ENCODE measurements around the gene NFIA. TPM values are rescaled to one million over a fixed set of nuclear protein-coding genes. Genes with fewer than 3 reads are reported as not detected.

Gene NFIA
- total and polyA plus RNA-seq, 9 of the 15 experiments (the other 6 are each of a cell fraction or from before 2014, with no cell fraction given), result 5.3 to 24.9 (median 9.8) TPM

- TF ChIP-seq KLF10 (CRISPR knock-in tag; IDR thresholded peaks at IDR 0.05), result no peak
- TF ChIP-seq RBM22 (IDR thresholded peaks at IDR 0.05; ENCODE audit: low read depth, low read length, poor library complexity, severe bottlenecking), result no peak
- no peak for TF ChIP-seq ZHX1 (conservative IDR thresholded peaks at IDR 0.05; ENCODE audit: low read length)
- TF ChIP-seq CBFA2T2 (conservative IDR thresholded peaks at IDR 0.05), result no peak
- TF ChIP-seq, protein P1, sequence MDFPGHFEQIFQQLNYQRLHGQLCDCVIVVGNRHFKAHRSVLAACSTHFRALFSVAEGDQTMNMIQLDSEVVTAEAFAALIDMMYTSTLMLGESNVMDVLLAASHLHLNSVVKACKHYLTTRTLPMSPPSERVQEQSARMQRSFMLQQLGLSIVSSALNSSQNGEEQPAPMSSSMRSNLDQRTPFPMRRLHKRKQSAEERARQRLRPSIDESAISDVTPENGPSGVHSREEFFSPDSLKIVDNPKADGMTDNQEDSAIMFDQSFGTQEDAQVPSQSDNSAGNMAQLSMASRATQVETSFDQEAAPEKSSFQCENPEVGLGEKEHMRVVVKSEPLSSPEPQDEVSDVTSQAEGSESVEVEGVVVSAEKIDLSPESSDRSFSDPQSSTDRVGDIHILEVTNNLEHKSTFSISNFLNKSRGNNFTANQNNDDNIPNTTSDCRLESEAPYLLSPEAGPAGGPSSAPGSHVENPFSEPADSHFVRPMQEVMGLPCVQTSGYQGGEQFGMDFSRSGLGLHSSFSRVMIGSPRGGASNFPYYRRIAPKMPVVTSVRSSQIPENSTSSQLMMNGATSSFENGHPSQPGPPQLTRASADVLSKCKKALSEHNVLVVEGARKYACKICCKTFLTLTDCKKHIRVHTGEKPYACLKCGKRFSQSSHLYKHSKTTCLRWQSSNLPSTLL (IDR thresholded peaks at IDR 0.05), result no peak
- no peak for TF ChIP-seq ZNF24 (IDR thresholded peaks at IDR 0.05)
- TF ChIP-seq KAT7 (CRISPR knock-in tag; IDR thresholded peaks at IDR 0.05; ENCODE audit: borderline replicate concordance), result no peak
- TF ChIP-seq ZNF134 (CRISPR knock-in tag; conservative IDR thresholded peaks at IDR 0.05), result no peak
- TF ChIP-seq FOXJ3 (CRISPR knock-in tag; IDR thresholded peaks at IDR 0.05), result no peak
- TF ChIP-seq GABPB2 (CRISPR knock-in tag; conservative IDR thresholded peaks at IDR 0.05), result no peak
- TF ChIP-seq ARID1B (IDR thresholded peaks at IDR 0.05), result no peak
- TF ChIP-seq SRSF3 (IDR thresholded peaks at IDR 0.05; ENCODE audit: insufficient read depth, low read length), result no peak
- TF ChIP-seq MYBL2 (IDR thresholded peaks at IDR 0.05; ENCODE audit: low read depth), result no peak
- TF ChIP-seq MYBL2 (CRISPR knock-in tag; IDR thresholded peaks at IDR 0.05; ENCODE audit: borderline replicate concordance), result no peak
- TF ChIP-seq ZMIZ1 (IDR thresholded peaks at IDR 0.05; ENCODE audit: low read depth in 2 of 2, low read length in 2 of 2), result no peak
- TF ChIP-seq, protein P2, sequence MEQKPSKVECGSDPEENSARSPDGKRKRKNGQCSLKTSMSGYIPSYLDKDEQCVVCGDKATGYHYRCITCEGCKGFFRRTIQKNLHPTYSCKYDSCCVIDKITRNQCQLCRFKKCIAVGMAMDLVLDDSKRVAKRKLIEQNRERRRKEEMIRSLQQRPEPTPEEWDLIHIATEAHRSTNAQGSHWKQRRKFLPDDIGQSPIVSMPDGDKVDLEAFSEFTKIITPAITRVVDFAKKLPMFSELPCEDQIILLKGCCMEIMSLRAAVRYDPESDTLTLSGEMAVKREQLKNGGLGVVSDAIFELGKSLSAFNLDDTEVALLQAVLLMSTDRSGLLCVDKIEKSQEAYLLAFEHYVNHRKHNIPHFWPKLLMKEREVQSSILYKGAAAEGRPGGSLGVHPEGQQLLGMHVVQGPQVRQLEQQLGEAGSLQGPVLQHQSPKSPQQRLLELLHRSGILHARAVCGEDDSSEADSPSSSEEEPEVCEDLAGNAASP (IDR thresholded peaks at IDR 0.05), result no peak
Observed at GRCh38 chr1:61056573-61057439, 25.6 kb upstream of the NFIA start (continued).
